Astrocyte (in vitro differentiated cells and primary cell): ENCODE results near the gene LRP1B. TPM values are rescaled to one million over a fixed set of nuclear protein-coding genes. Genes with fewer than 3 reads are reported as not detected.
"Not testable (repeated sequence)": the region's sequence is repeated elsewhere in the genome, so short reads cannot be mapped to it uniquely, and the experiment has no call there.

Source experiments
- DNase-seq: peaks from one replicate; pipeline ENCODE4 v3.0.0-alpha.2; 2010; ENCODE audit warnings: low read depth
- FAIRE-seq: peaks from 2 replicates; lab custom pipeline; 2011; peaks lifted over from hg19 to GRCh38; lab: Jason Lieb, UNC
- H2AFZ ChIP-seq: 2 replicates; pipeline ENCODE4 v1.6.0; 2012; ENCODE audit warnings: low read depth, low read length, inconsistent platforms
- H3K27ac ChIP-seq: 2 replicates; pipeline ENCODE4 v1.5.1; 2011; ENCODE audit warnings: low read depth, low read length, inconsistent platforms
- H3K27me3 ChIP-seq: 2 replicates; pipeline ENCODE4 v1.6.0; 2011; ENCODE audit warnings: low read length, inconsistent platforms; ENCODE audit not compliant: insufficient read depth
- H3K36me3 ChIP-seq: 2 replicates; pipeline ENCODE4 v1.5.1; 2011; ENCODE audit warnings: low read length, inconsistent platforms; ENCODE audit not compliant: insufficient read depth
- H3K4me1 ChIP-seq: 2 replicates; pipeline ENCODE4 v1.5.1; 2011; ENCODE audit warnings: low read length, inconsistent platforms; ENCODE audit not compliant: insufficient read depth
- H3K4me2 ChIP-seq: 2 replicates; pipeline ENCODE4 v1.6.0; 2012; ENCODE audit warnings: low read length, inconsistent platforms
- H3K4me3 ChIP-seq: 2 replicates; pipeline ENCODE4 v1.5.1; 2011; ENCODE audit warnings: low read depth, mild to moderate bottlenecking, low read length, inconsistent platforms; ENCODE audit not compliant: insufficient read depth
- H3K79me2 ChIP-seq: 2 replicates; pipeline ENCODE4 v1.6.0; 2012; ENCODE audit warnings: mild to moderate bottlenecking, low read length, inconsistent platforms; ENCODE audit not compliant: insufficient read depth
- H3K9ac ChIP-seq: 2 replicates; pipeline ENCODE4 v1.6.0; 2012; ENCODE audit warnings: mild to moderate bottlenecking, low read length, inconsistent platforms
- H3K9me3 ChIP-seq: 2 replicates; pipeline ENCODE4 v1.5.1; 2012; ENCODE audit warnings: low read depth, mild to moderate bottlenecking, low read length, inconsistent platforms; ENCODE audit not compliant: insufficient read depth
- H4K20me1 ChIP-seq: 2 replicates; pipeline ENCODE4 v1.6.0; 2012; ENCODE audit warnings: low read length, inconsistent platforms; ENCODE audit not compliant: insufficient read depth
- H3K27ac Mint-ChIP-seq: one replicate; pipeline ENCODE4 v1.8.0; 2021; ENCODE audit warnings: mild to moderate bottlenecking, mixed read lengths; ENCODE audit not compliant: unreplicated experiment
- H3K27me3 Mint-ChIP-seq: one replicate; pipeline ENCODE4 v1.8.0; 2021; ENCODE audit warnings: low read depth, mixed read lengths; ENCODE audit not compliant: unreplicated experiment
- H3K36me3 Mint-ChIP-seq: one replicate; pipeline ENCODE4 v1.8.0; 2021; ENCODE audit warnings: low read depth, mixed read lengths; ENCODE audit not compliant: unreplicated experiment
- H3K4me1 Mint-ChIP-seq: one replicate; pipeline ENCODE4 v1.8.0; 2021; ENCODE audit warnings: low read depth, mixed read lengths; ENCODE audit not compliant: unreplicated experiment
- H3K4me3 Mint-ChIP-seq: one replicate; pipeline ENCODE4 v1.8.0; 2021; ENCODE audit warnings: mild to moderate bottlenecking, moderate library complexity, mixed read lengths; ENCODE audit not compliant: unreplicated experiment
- H3K9me3 Mint-ChIP-seq: one replicate; pipeline ENCODE4 v1.8.0; 2021; ENCODE audit warnings: mild to moderate bottlenecking, mixed read lengths; ENCODE audit not compliant: unreplicated experiment
- EZH2 ChIP-seq: IDR thresholded peaks from 2 replicates; pipeline ENCODE4 v1.6.1; 2012; ENCODE audit warnings: mild to moderate bottlenecking, low read length, inconsistent platforms; ENCODE audit not compliant: insufficient read depth
- total RNA-seq: library from RNA; stranded (reverse); gene quantifications from 2 replicates; pipeline ENCODE4 v1.2.1, GENCODE V29; 2021
- TF ChIP-seq, protein P1 (sequence below): IDR thresholded peaks from 2 replicates; pipeline ENCODE4 v1.5.1; 2011; ENCODE audit warnings: low read depth, mild to moderate bottlenecking, inconsistent platforms, low read length, moderate library complexity; ENCODE audit not compliant: insufficient read depth

The LRP1B gene
- total RNA-seq, 1 donor from 2014 or later: 1.5 TPM

GRCh38 chr2:140552634-140553033 lies 1578.2 kb downstream of the LRP1B start:
- Histone ChIP-seq H3K4me1 (no peaks in the 10 kb centered on the region), H3K4me2 (no peak overlapping the region), H3K9ac (no peak overlapping the region), H4K20me1 (no peaks in the 10 kb centered on the region), H3K27ac (no peak overlapping the region), H3K9me3 (no peaks in the 10 kb centered on the region), H2AFZ (no peak overlapping the region), H3K4me3 (no peak overlapping the region), H3K36me3 (no peaks in the 10 kb centered on the region), H3K27me3 (no peaks in the 10 kb centered on the region), H3K79me2 (no peaks in the 10 kb centered on the region)
- no peaks in the 10 kb centered on the region for H3K9me3 Mint-ChIP-seq
- no peaks in the 10 kb centered on the region for H3K36me3 Mint-ChIP-seq
- no peaks in the 10 kb centered on the region for H3K27me3 Mint-ChIP-seq
- DNase-seq (no peak), FAIRE-seq (no peak)
- no peak overlapping the region for H3K27ac Mint-ChIP-seq
- TF ChIP-seq, protein P1, sequence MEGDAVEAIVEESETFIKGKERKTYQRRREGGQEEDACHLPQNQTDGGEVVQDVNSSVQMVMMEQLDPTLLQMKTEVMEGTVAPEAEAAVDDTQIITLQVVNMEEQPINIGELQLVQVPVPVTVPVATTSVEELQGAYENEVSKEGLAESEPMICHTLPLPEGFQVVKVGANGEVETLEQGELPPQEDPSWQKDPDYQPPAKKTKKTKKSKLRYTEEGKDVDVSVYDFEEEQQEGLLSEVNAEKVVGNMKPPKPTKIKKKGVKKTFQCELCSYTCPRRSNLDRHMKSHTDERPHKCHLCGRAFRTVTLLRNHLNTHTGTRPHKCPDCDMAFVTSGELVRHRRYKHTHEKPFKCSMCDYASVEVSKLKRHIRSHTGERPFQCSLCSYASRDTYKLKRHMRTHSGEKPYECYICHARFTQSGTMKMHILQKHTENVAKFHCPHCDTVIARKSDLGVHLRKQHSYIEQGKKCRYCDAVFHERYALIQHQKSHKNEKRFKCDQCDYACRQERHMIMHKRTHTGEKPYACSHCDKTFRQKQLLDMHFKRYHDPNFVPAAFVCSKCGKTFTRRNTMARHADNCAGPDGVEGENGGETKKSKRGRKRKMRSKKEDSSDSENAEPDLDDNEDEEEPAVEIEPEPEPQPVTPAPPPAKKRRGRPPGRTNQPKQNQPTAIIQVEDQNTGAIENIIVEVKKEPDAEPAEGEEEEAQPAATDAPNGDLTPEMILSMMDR: no peak
- no peak for TF ChIP-seq EZH2
- H3K4me1 Mint-ChIP-seq: peaks cover 5% of the 10 kb centered on the region
- H3K4me3 Mint-ChIP-seq: no peak overlapping the region

GRCh38 chr2:140551287-140551686 lies 1579.5 kb downstream of the LRP1B start:
- Histone ChIP-seq H4K20me1 (no peaks in the 10 kb centered on the region), H3K36me3 (no peaks in the 10 kb centered on the region), H3K27me3 (no peaks in the 10 kb centered on the region), H3K4me1 (no peaks in the 10 kb centered on the region), H3K9me3 (no peaks in the 10 kb centered on the region), H3K4me2 (no peak overlapping the region), H3K79me2 (no peaks in the 10 kb centered on the region), H3K4me3 (no peak overlapping the region), H3K9ac (no peak overlapping the region), H3K27ac (no peak overlapping the region), H2AFZ (no peak overlapping the region)
- Mint-ChIP-seq H3K27me3 (no peaks in the 10 kb centered on the region), H3K27ac (peak overlapping the region; percentile 92), H3K4me3 (no peak overlapping the region), H3K4me1 (peaks cover 5% of the 10 kb centered on the region), H3K36me3 (no peaks in the 10 kb centered on the region), H3K9me3 (no peaks in the 10 kb centered on the region)
- no peak for FAIRE-seq
- TF ChIP-seq EZH2: no peak
- TF ChIP-seq, protein P1: no peak
- DNase-seq: no peak

DNA sequence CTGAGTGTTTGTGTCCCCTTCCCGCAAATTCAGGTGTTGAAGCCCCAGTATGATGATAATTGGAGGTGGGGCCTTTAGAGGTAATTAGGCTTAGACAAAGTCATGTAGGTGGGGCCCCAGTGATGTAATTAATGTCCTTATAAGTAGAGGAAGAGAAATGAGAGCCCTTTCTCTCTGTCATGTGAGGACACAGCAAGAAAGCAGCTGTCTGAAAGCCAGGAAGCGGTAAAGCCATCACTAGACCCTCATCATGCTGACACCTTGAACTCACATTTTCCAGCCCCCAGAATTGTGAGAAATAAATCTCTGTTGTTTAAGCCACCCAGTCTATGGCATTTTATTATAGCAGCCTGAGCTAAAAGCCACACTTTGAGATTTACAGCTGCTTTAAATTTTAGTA lies 1580.0 kb downstream of the LRP1B start:
- no peak for FAIRE-seq
- Mint-ChIP-seq H3K9me3 (no peaks in the 10 kb centered on the region), H3K27me3 (no peaks in the 10 kb centered on the region), H3K36me3 (no peaks in the 10 kb centered on the region), H3K4me3 (no peak overlapping the region), H3K27ac (no peak overlapping the region), H3K4me1 (peaks cover 5% of the 10 kb centered on the region)
- no peaks in the 10 kb centered on the region for H3K36me3 ChIP-seq
- H3K9me3 ChIP-seq: no peaks in the 10 kb centered on the region
- no peak overlapping the region for H3K4me3 ChIP-seq
- no peak for TF ChIP-seq EZH2
- TF ChIP-seq, protein P1: no peak
- no peaks in the 10 kb centered on the region for H4K20me1 ChIP-seq
- H2AFZ ChIP-seq: no peak overlapping the region
- H3K4me2 ChIP-seq: no peak overlapping the region
- no peak for DNase-seq
- H3K9ac ChIP-seq: no peak overlapping the region
- H3K4me1 ChIP-seq: no peaks in the 10 kb centered on the region
- H3K27ac ChIP-seq: no peak overlapping the region
- H3K27me3 ChIP-seq: no peaks in the 10 kb centered on the region
- no peaks in the 10 kb centered on the region for H3K79me2 ChIP-seq

GRCh38 chr2:140544769-140545168 lies 1586.0 kb downstream of the LRP1B start:
- H3K36me3 Mint-ChIP-seq, H3K27me3 ChIP-seq, H3K4me3 ChIP-seq, H3K9ac ChIP-seq, FAIRE-seq, H3K4me3 Mint-ChIP-seq, H2AFZ ChIP-seq, H3K9me3 Mint-ChIP-seq, H3K27ac ChIP-seq, H3K4me1 Mint-ChIP-seq, H4K20me1 ChIP-seq, H3K79me2 ChIP-seq, H3K4me1 ChIP-seq, DNase-seq, H3K4me2 ChIP-seq, H3K27me3 Mint-ChIP-seq, H3K27ac Mint-ChIP-seq, H3K9me3 ChIP-seq, H3K36me3 ChIP-seq: not testable (repeated sequence)
